Ectodermal cell (in vitro differentiated cells): Measurements from ENCODE around the gene SPPL2A.

ENCODE experiments used
- H3K27ac ChIP-seq: 2 replicates; pipeline ENCODE4 v1.7.0; 2013; ENCODE audit warnings: mild to moderate bottlenecking, low read depth, low read length; ENCODE audit not compliant: insufficient read depth, poor library complexity, severe bottlenecking
- H3K27me3 ChIP-seq: 2 replicates; pipeline ENCODE4 v1.7.0; 2013; ENCODE audit warnings: mild to moderate bottlenecking, low read length; ENCODE audit not compliant: insufficient read depth, control insufficient read depth, poor library complexity, severe bottlenecking
- H3K36me3 ChIP-seq: one replicate; pipeline ENCODE4 v1.7.0; 2013; ENCODE audit warnings: low read length; ENCODE audit not compliant: control insufficient read depth, insufficient read depth
- H3K4me1 ChIP-seq: one replicate; pipeline ENCODE4 v1.7.0; 2013; ENCODE audit warnings: low read length; ENCODE audit not compliant: control insufficient read depth, insufficient read depth
- H3K4me3 ChIP-seq: 2 replicates; pipeline ENCODE4 v1.7.0; 2013; ENCODE audit warnings: low read depth, low read length, control low read depth; ENCODE audit not compliant: insufficient read depth
- H3K9me3 ChIP-seq: 2 replicates; pipeline ENCODE4 v1.7.0; 2013; ENCODE audit warnings: mild to moderate bottlenecking, low read length, moderate library complexity; ENCODE audit not compliant: control insufficient read depth
- WGBS, 2 experiments: methylation state at CpG; one replicate each; pipeline ENCODE4 v1.1.7; 2013; ENCODE audit warnings: missing lambda C conversion rate in 2 of 2; 5-methylcytosine and 5-hydroxymethylcytosine counted together

Gene SPPL2A

GRCh38 chr15:50800715-50801114 lies 35.2 kb upstream of the SPPL2A start:
- Histone ChIP-seq H3K4me3 (no peak overlapping the region), H3K27me3 (no peaks in the 10 kb centered on the region), H3K36me3 (no peaks in the 10 kb centered on the region), H3K9me3 (no peaks in the 10 kb centered on the region), H3K4me1 (no peaks in the 10 kb centered on the region), H3K27ac (no peak overlapping the region)
- WGBS, 2 experiments, result 94 to 98% methylated on average over 1 of the region's 1 CpG

- Histone ChIP-seq H3K36me3 (no peaks in the 10 kb centered on the region), H3K4me3 (no peak overlapping the region), H3K9me3 (no peaks in the 10 kb centered on the region), H3K27ac (no peak overlapping the region), H3K27me3 (no peaks in the 10 kb centered on the region), H3K4me1 (no peaks in the 10 kb centered on the region)
- WGBS, 2 experiments, result 93 to 95% methylated on average over 3 of the region's 3 CpGs
Observed at GRCh38 chr15:50798684-50799083, 33.2 kb upstream of the SPPL2A start.

GRCh38 chr15:50797926-50798325 lies 32.4 kb upstream of the SPPL2A start:
- Histone ChIP-seq H3K36me3 (no peaks in the 10 kb centered on the region), H3K4me1 (no peaks in the 10 kb centered on the region), H3K27ac (no peak overlapping the region), H3K27me3 (no peaks in the 10 kb centered on the region), H3K9me3 (no peaks in the 10 kb centered on the region), H3K4me3 (no peak overlapping the region)
- WGBS, 2 experiments, result 93 to 96% methylated on average over 1 of the region's 1 CpG

GRCh38 chr15:50791486-50791885 lies 26.0 kb upstream of the SPPL2A start:
- Histone ChIP-seq H3K4me3 (no peak overlapping the region), H3K27ac (no peak overlapping the region), H3K4me1 (peaks cover 4% of the 10 kb centered on the region), H3K36me3 (no peaks in the 10 kb centered on the region), H3K27me3 (no peaks in the 10 kb centered on the region), H3K9me3 (no peaks in the 10 kb centered on the region)
- WGBS, 2 experiments, result 91 to 92% methylated on average over 4 of the region's 4 CpGs

- Histone ChIP-seq H3K4me3 (no peak overlapping the region), H3K4me1 (peaks cover 4% of the 10 kb centered on the region), H3K27me3 (no peaks in the 10 kb centered on the region), H3K9me3 (no peaks in the 10 kb centered on the region), H3K27ac (no peak overlapping the region), H3K36me3 (no peaks in the 10 kb centered on the region)
- 80 to 85% methylated on average over 5 to 7 of the region's 7 CpGs for WGBS, 2 experiments
Observed at GRCh38 chr15:50790778-50791453, 25.4 kb upstream of the SPPL2A start.

- no peak overlapping the region for H3K4me3 ChIP-seq
- 87 to 90% methylated on average over 3 of the region's 3 CpGs for WGBS, 2 experiments
- H3K9me3 ChIP-seq, result no peaks in the 10 kb centered on the region
- no peak overlapping the region for H3K27ac ChIP-seq
- no peaks in the 10 kb centered on the region for H3K36me3 ChIP-seq
- H3K27me3 ChIP-seq, result no peaks in the 10 kb centered on the region
- H3K4me1 ChIP-seq, result peaks cover 4% of the 10 kb centered on the region
Observed at GRCh38 chr15:50786871-50787270, 21.4 kb upstream of the SPPL2A start.

GRCh38 chr15:50786438-50786837 lies 20.9 kb upstream of the SPPL2A start:
- Histone ChIP-seq H3K36me3 (no peaks in the 10 kb centered on the region), H3K9me3 (no peaks in the 10 kb centered on the region), H3K4me1 (peaks cover 4% of the 10 kb centered on the region), H3K27ac (no peak overlapping the region), H3K4me3 (no peak overlapping the region), H3K27me3 (no peaks in the 10 kb centered on the region)
- WGBS, 2 experiments, result 94 to 97% methylated on average over 2 of the region's 2 CpGs

GRCh38 chr15:50783895-50784294 lies 18.4 kb upstream of the SPPL2A start:
- H3K4me1 ChIP-seq, result no peaks in the 10 kb centered on the region
- H3K27ac ChIP-seq, result no peak overlapping the region
- H3K9me3 ChIP-seq, result no peaks in the 10 kb centered on the region
- no peaks in the 10 kb centered on the region for H3K27me3 ChIP-seq
- no peak overlapping the region for H3K4me3 ChIP-seq
- no peaks in the 10 kb centered on the region for H3K36me3 ChIP-seq

- H3K27ac ChIP-seq, result no peak overlapping the region
- no peaks in the 10 kb centered on the region for H3K9me3 ChIP-seq
- H3K4me3 ChIP-seq, result no peak overlapping the region
- WGBS, 2 experiments, result 83 to 86% methylated on average over 2 of the region's 2 CpGs
- H3K36me3 ChIP-seq, result no peaks in the 10 kb centered on the region
- H3K4me1 ChIP-seq, result no peaks in the 10 kb centered on the region
- no peaks in the 10 kb centered on the region for H3K27me3 ChIP-seq
Observed at GRCh38 chr15:50783411-50783810, 17.9 kb upstream of the SPPL2A start.

GRCh38 chr15:50778086-50778485 lies 12.6 kb upstream of the SPPL2A start:
- Histone ChIP-seq H3K4me1 (no peaks in the 10 kb centered on the region), H3K9me3 (no peaks in the 10 kb centered on the region), H3K27me3 (no peaks in the 10 kb centered on the region), H3K27ac (no peak overlapping the region), H3K36me3 (no peaks in the 10 kb centered on the region), H3K4me3 (no peak overlapping the region)
- WGBS, 2 experiments, result 90 to 94% methylated on average over 5 of the region's 5 CpGs

GRCh38 chr15:50777042-50777441 lies 11.5 kb upstream of the SPPL2A start:
- no peak overlapping the region for H3K4me3 ChIP-seq
- H3K4me1 ChIP-seq, result no peaks in the 10 kb centered on the region
- WGBS, 2 experiments, result 92 to 95% methylated on average over 3 of the region's 3 CpGs
- H3K27me3 ChIP-seq, result no peaks in the 10 kb centered on the region
- no peak overlapping the region for H3K27ac ChIP-seq
- H3K36me3 ChIP-seq, result no peaks in the 10 kb centered on the region
- no peaks in the 10 kb centered on the region for H3K9me3 ChIP-seq
